A673 (cell line): Measurements from ENCODE around the gene B9D1.

Experiments used
- EZH2 ChIP-seq: fragments of 200-600 bp; sonication (generic); IDR thresholded peaks from 2 replicates; pipeline ENCODE4 v1.6.1; 2017; ENCODE audit warnings: borderline replicate concordance, low read depth, mild to moderate bottlenecking, mixed read lengths, antibody characterized with exemption, low read length; ENCODE audit not compliant: poor library complexity, severe bottlenecking
- TF ChIP-seq, protein P1 (sequence below): fragments of 300-800, 200-600 bp; sonication (generic); conservative IDR thresholded peaks from 2 replicates; pipeline ENCODE4 v1.5.1; 2017; ENCODE audit warnings: low read depth, mild to moderate bottlenecking, antibody characterized with exemption, low read length, moderate library complexity, mixed read lengths

DNA sequence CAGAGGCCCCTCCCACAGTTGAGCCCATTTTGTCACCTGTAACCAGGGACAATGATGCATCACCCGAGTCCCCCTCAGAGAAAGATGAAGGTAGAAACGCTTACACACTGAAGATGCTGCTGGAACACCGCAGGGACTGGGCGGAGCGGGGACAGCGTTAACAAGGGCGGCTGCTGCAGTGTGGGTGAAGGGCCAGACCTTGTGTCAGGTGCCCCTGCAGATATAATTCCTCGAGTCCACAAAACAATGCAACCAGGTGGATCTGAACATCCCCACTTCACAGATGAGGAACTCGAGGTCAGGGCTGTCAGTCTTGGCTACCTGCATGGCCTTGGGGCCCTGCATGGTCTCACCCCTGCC, 9.5 kb upstream of the B9D1 start:
- TF ChIP-seq, protein P1, sequence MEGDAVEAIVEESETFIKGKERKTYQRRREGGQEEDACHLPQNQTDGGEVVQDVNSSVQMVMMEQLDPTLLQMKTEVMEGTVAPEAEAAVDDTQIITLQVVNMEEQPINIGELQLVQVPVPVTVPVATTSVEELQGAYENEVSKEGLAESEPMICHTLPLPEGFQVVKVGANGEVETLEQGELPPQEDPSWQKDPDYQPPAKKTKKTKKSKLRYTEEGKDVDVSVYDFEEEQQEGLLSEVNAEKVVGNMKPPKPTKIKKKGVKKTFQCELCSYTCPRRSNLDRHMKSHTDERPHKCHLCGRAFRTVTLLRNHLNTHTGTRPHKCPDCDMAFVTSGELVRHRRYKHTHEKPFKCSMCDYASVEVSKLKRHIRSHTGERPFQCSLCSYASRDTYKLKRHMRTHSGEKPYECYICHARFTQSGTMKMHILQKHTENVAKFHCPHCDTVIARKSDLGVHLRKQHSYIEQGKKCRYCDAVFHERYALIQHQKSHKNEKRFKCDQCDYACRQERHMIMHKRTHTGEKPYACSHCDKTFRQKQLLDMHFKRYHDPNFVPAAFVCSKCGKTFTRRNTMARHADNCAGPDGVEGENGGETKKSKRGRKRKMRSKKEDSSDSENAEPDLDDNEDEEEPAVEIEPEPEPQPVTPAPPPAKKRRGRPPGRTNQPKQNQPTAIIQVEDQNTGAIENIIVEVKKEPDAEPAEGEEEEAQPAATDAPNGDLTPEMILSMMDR: no peak
- TF ChIP-seq EZH2: no peak
